Suprapubic skin (tissue), 4 donors: ENCODE measurements around the gene MANEA. TPM values are rescaled to one million over a fixed set of nuclear protein-coding genes. Genes with fewer than 3 reads are reported as not detected.

Experiments used
- DNase-seq, 2 donors: peaks; one replicate each; pipeline ENCODE4 v3.0.0-alpha.2; 2019; ENCODE audit warnings: low spot score in 2 of 2
- H3K27ac ChIP-seq: fragments of 200-600 bp; sonication (generic); one replicate; pipeline ENCODE4 v1.5.1; 2019
- H3K27me3 ChIP-seq: fragments of 200-600 bp; sonication (generic); one replicate; pipeline ENCODE4 v1.5.1; 2019
- H3K36me3 ChIP-seq: fragments of 200-600 bp; sonication (generic); one replicate; pipeline ENCODE4 v1.5.1; 2019
- H3K4me1 ChIP-seq: fragments of 200-600 bp; sonication (generic); one replicate; pipeline ENCODE4 v1.5.1; 2019
- H3K4me3 ChIP-seq: fragments of 200-600 bp; sonication (generic); one replicate; pipeline ENCODE4 v1.5.1; 2019; ENCODE audit warnings: mild to moderate bottlenecking
- H3K9me3 ChIP-seq: fragments of 200-600 bp; sonication (generic); one replicate; pipeline ENCODE4 v1.5.1; 2019
- CTCF ChIP-seq, 2 donors: fragments of 200-600 bp in 1 of 2; fragments of 450-650 bp in 1 of 2; sonication (generic) in 1 of 2; IDR thresholded peaks; one replicate each; pipeline ENCODE4 v1.5.1; 2016 to 2019; ENCODE audit warnings: antibody characterized with exemption in 2 of 2, mild to moderate bottlenecking in 1 of 2, moderate library complexity in 1 of 2
- EP300 ChIP-seq: sonication (generic); formaldehyde crosslinking; IDR thresholded peaks from one replicate; pipeline ENCODE4 v1.6.1; 2017; ENCODE audit warnings: antibody characterized with exemption
- POLR2A ChIP-seq, 2 donors: fragments of 450-650 bp; IDR thresholded peaks; one replicate each; pipeline ENCODE4 v1.6.1; 2017; ENCODE audit warnings: antibody characterized with exemption in 2 of 2, mild to moderate bottlenecking in 2 of 2, moderate library complexity in 2 of 2
- POLR2AphosphoS5 ChIP-seq, 3 donors: sonication (generic); formaldehyde crosslinking; IDR thresholded peaks; one replicate each; pipeline ENCODE4 v1.6.1; 2017; ENCODE audit warnings: antibody characterized with exemption in 3 of 3
- WGBS: methylation state at CpG from one replicate; pipeline ENCODE4 v1.1.5; 2018; 5-methylcytosine and 5-hydroxymethylcytosine counted together
- total RNA-seq, 4 donors: library from RNA; depleted of rRNA; stranded (reverse); fragments of >200 nt; gene quantifications; one replicate each; pipeline ENCODE4 v1.1.0, GENCODE V29; 2016

MANEA gene
- total RNA-seq, 4 donors from 2014 or later: 5.9 to 11.2 (median 9.4) TPM

GRCh38 chr6:95544517-95545225, 32.7 kb upstream of the MANEA start:
- Histone ChIP-seq H3K4me1 (peaks cover 4% of the 10 kb centered on the region), H3K27me3 (no peaks in the 10 kb centered on the region), H3K4me3 (no peak overlapping the region), H3K27ac (peak overlapping the region; percentile 65), H3K9me3 (no peaks in the 10 kb centered on the region), H3K36me3 (no peaks in the 10 kb centered on the region)
- WGBS: 56% methylated on average over 3 of the region's 3 CpGs
- TF ChIP-seq POLR2AphosphoS5 (IDR thresholded peaks at IDR 0.05) (no peak), EP300 (no peak), CTCF (IDR thresholded peaks at IDR 0.05) (no peak), POLR2A (IDR thresholded peaks at IDR 0.05) (no peak)
- DNase-seq: no peak

DNA sequence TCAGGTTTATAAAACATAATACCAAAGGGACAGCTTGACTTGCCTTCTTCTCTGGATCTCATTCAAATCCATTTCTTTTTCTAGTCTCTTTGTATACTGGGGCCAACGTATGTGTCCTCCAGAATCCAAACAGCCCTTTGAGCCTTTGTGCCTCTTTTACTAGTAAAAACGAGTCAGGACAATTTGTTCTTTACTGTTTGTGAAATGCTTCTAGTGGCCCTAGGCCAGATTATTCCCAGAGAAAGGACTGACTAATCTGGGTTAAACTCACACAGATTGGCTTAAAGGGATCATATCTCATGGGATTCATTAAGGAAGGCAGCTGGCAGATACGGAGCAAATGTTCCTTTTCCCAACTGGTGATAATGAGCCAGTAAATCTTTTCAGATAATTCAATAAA, 32.1 kb upstream of the MANEA start:
- Histone ChIP-seq H3K4me1 (peaks cover 4% of the 10 kb centered on the region), H3K4me3 (no peak overlapping the region), H3K27me3 (no peaks in the 10 kb centered on the region), H3K9me3 (no peaks in the 10 kb centered on the region), H3K27ac (peak overlapping the region; percentile 65), H3K36me3 (no peaks in the 10 kb centered on the region)
- no peak for DNase-seq
- no peak for TF ChIP-seq POLR2A (IDR thresholded peaks at IDR 0.05)
- TF ChIP-seq POLR2AphosphoS5 (IDR thresholded peaks at IDR 0.05): no peak
- no peak for TF ChIP-seq EP300
- no peak for TF ChIP-seq CTCF (IDR thresholded peaks at IDR 0.05)
- WGBS: 19% methylated on average over 3 of the region's 3 CpGs

- Histone ChIP-seq H3K4me1 (peaks cover 4% of the 10 kb centered on the region), H3K36me3 (no peaks in the 10 kb centered on the region), H3K4me3 (no peak overlapping the region), H3K27ac (peak overlapping the region; percentile 65), H3K9me3 (no peaks in the 10 kb centered on the region), H3K27me3 (no peaks in the 10 kb centered on the region)
- no peak for DNase-seq
- WGBS: 66% methylated on average over 2 of the region's 2 CpGs
- no peak for TF ChIP-seq EP300
- no peak for TF ChIP-seq CTCF (IDR thresholded peaks at IDR 0.05)
- TF ChIP-seq POLR2A (IDR thresholded peaks at IDR 0.05): no peak
- no peak for TF ChIP-seq POLR2AphosphoS5 (IDR thresholded peaks at IDR 0.05)
Measured at GRCh38 chr6:95545686-95546085, 31.6 kb upstream of the MANEA start.

DNA sequence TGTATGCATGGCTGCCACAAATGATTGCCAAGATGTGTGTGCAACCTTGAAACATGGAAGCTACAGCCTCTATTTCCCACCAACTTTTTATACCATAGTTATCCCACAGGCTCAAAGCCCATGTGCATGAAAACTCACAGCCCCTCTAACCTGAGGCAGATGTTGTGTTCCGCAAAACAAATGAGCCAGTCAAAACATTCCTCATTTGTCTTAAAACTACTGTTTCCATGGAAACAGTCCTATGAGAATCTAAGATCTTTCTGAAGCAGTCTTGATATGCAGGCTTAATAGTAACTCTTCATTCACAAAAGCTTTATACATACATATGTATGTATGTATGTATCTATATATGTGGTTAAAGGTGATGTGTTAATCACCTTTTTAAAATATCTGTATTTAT, 31.2 kb upstream of the MANEA start:
- Histone ChIP-seq H3K27me3 (no peaks in the 10 kb centered on the region), H3K9me3 (no peaks in the 10 kb centered on the region), H3K4me1 (peaks cover 4% of the 10 kb centered on the region), H3K36me3 (no peaks in the 10 kb centered on the region), H3K27ac (peak overlapping the region; percentile 65), H3K4me3 (no peak overlapping the region)
- WGBS: 68% methylated on average over 1 of the region's 1 CpG
- TF ChIP-seq EP300 (no peak), CTCF (IDR thresholded peaks at IDR 0.05) (no peak), POLR2A (IDR thresholded peaks at IDR 0.05) (no peak), POLR2AphosphoS5 (IDR thresholded peaks at IDR 0.05) (no peak)
- DNase-seq: no peak

DNA sequence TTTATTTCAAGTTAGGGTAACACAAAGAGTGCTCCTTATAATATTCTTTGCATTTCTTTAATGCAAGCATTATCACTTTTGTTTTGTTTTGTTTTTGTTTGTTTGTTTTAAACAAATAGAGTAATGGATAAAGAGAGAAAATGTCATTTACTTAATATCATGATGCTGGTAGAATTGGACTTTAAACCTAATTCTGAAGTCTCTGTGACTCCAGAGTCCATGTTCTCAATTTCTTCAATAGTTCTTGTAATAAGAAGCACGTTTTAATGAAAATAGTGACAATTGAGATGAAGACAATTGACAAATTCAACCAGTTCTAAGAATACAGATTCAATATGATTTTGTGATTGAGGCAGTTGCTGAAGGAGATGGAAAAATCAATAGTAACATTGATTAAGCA, 30.3 kb upstream of the MANEA start:
- DNase-seq: no peak
- 71% methylated on average over 1 of the region's 1 CpG for WGBS
- TF ChIP-seq CTCF (IDR thresholded peaks at IDR 0.05) (no peak), POLR2A (IDR thresholded peaks at IDR 0.05) (no peak), EP300 (no peak), POLR2AphosphoS5 (IDR thresholded peaks at IDR 0.05) (no peak)
- Histone ChIP-seq H3K4me3 (no peak overlapping the region), H3K36me3 (no peaks in the 10 kb centered on the region), H3K27me3 (no peaks in the 10 kb centered on the region), H3K9me3 (no peaks in the 10 kb centered on the region), H3K4me1 (peaks cover 4% of the 10 kb centered on the region), H3K27ac (no peak overlapping the region)
